ENCODE results near the gene ZNF578.
"Not testable (repeated sequence)": the region's sequence is repeated elsewhere in the genome, so short reads cannot be mapped to it uniquely, and the experiment has no call there.

The ZNF578 gene

GRCh38 chr19:52453324-52454094 lies at the start of gene ZNF578:
TSS of gene ZNF578 (plus strand) at chr19:52453553. CDS start at chr19:52501846, 48,293 bp downstream.
- DNase-seq, result peak; percentile 40

- DNase-seq, result no peak
These were observed 43.1 kb upstream of the ZNF578 start for GRCh38 chr19:52410276-52410675.

GRCh38 chr19:52415711-52416110 lies 37.6 kb upstream of the ZNF578 start:
- no peak for DNase-seq

GRCh38 chr19:52428937-52429336 lies 24.4 kb upstream of the ZNF578 start, which contains the start of gene ZNF534:
TSS of gene ZNF534 (plus strand) at chr19:52429148. CDS start at chr19:52431475, 2,327 bp downstream.
- DNase-seq, result no peak

- no peak for DNase-seq
These were observed 11.2 kb upstream of the ZNF578 start for GRCh38 chr19:52442179-52442578.

GRCh38 chr19:52444506-52444905 lies 8.8 kb upstream of the ZNF578 start:
- no peak for DNase-seq

- DNase-seq, result no peak
These were observed 2.1 kb upstream of the ZNF578 start for GRCh38 chr19:52451241-52451640.

- DNase-seq, result no peak
These were observed 11.6 kb downstream of the ZNF578 start for GRCh38 chr19:52464798-52465470.

- no peak for DNase-seq
These were observed 20.4 kb downstream of the ZNF578 start for GRCh38 chr19:52473655-52474350.

GRCh38 chr19:52474351-52475127 lies 21.2 kb downstream of the ZNF578 start:
- DNase-seq, result no peak

- not testable (repeated sequence) for DNase-seq
These were observed 30.9 kb downstream of the ZNF578 start for GRCh38 chr19:52484111-52484743.

- DNase-seq, result not testable (repeated sequence)
These were observed 31.7 kb downstream of the ZNF578 start for GRCh38 chr19:52485064-52485463.

GRCh38 chr19:52485561-52486240 lies 32.3 kb downstream of the ZNF578 start:
- DNase-seq, result not testable (repeated sequence)

GRCh38 chr19:52492201-52492993 lies 39.0 kb downstream of the ZNF578 start:
- no peak for DNase-seq

- no peak for DNase-seq
These were observed 39.7 kb downstream of the ZNF578 start for GRCh38 chr19:52492994-52493470.

GRCh38 chr19:52494518-52494917 lies 41.2 kb downstream of the ZNF578 start:
- no peak for DNase-seq

GRCh38 chr19:52498571-52498970 lies 45.2 kb downstream of the ZNF578 start:
- DNase-seq, result no peak

GRCh38 chr19:52500474-52500873 lies 47.1 kb downstream of the ZNF578 start:
- DNase-seq, result not testable (repeated sequence)

GRCh38 chr19:52500991-52501390 lies 47.6 kb downstream of the ZNF578 start:
- not testable (repeated sequence) for DNase-seq

GRCh38 chr19:52507266-52507665 lies 53.9 kb downstream of the ZNF578 start:
- no peak for DNase-seq

GRCh38 chr19:52516191-52516590 lies 62.8 kb downstream of the ZNF578 start:
- DNase-seq, result no peak
